WTC11 (cell line): ENCODE data around the gene NSUN2. TPM values are rescaled to one million over a fixed set of nuclear protein-coding genes. Genes with fewer than 3 reads are reported as not detected.

ENCODE experiments used
- ATAC-seq: fragments of 200-7000 bp; cut with Tn5 transposase; 2 replicates; pipeline ENCODE4 v1.10.0; 2021; ENCODE audit warnings: mild to moderate bottlenecking, moderate library complexity
- CTCF ChIA-PET: fragments of 300-600 bp; sonication (Branson Sonifier 250); formaldehyde crosslinking; loops from one replicate; lab custom pipeline; 2021; ENCODE audit warnings: antibody characterized with exemption; lab: Charles Lee
- POLR2A ChIA-PET: fragments of 350-600 bp; sonication (Branson Sonifier 250); formaldehyde crosslinking; loops from one replicate; lab custom pipeline; 2021; ENCODE audit warnings: antibody characterized with exemption; lab: Charles Lee
- DNase-seq: peaks from one replicate; pipeline ENCODE4 v3.0.0; 2021; ENCODE audit warnings: low spot score
- H3K27ac Mint-ChIP-seq: 2 replicates; pipeline ENCODE4 v1.8.0; 2021; ENCODE audit warnings: mixed read lengths
- H3K27me3 Mint-ChIP-seq: 2 replicates; pipeline ENCODE4 v1.8.0; 2021; ENCODE audit warnings: low read depth, mild to moderate bottlenecking, moderate library complexity, mixed read lengths
- H3K36me3 Mint-ChIP-seq: 2 replicates; pipeline ENCODE4 v1.8.0; 2021; ENCODE audit warnings: mixed read lengths
- H3K4me1 Mint-ChIP-seq: 2 replicates; pipeline ENCODE4 v1.8.0; 2022; ENCODE audit warnings: mixed read lengths
- H3K4me3 Mint-ChIP-seq: 2 replicates; pipeline ENCODE4 v1.8.0; 2021; ENCODE audit warnings: mild to moderate bottlenecking, moderate library complexity, mixed read lengths
- H3K9me3 Mint-ChIP-seq: 2 replicates; pipeline ENCODE4 v1.8.0; 2021; ENCODE audit warnings: mixed read lengths
- ATF3 ChIP-seq: sonication (generic); formaldehyde crosslinking; conservative IDR thresholded peaks from 2 replicates; pipeline ENCODE4 v1.8.1; 2022; ENCODE audit warnings: mild to moderate bottlenecking, missing genetic modification reagents
- CDX4 ChIP-seq: fragments of 250-450 bp; sonication (Bioruptor Pico); IDR thresholded peaks from 2 replicates; pipeline ENCODE4 v1.9.0; 2021; ENCODE audit warnings: moderate library complexity, mild to moderate bottlenecking, inconsistent platforms, borderline replicate concordance
- E2F5 ChIP-seq: sonication (generic); formaldehyde crosslinking; IDR thresholded peaks from 2 replicates; pipeline ENCODE4 v1.8.1; 2022; ENCODE audit warnings: mild to moderate bottlenecking, moderate library complexity, missing genetic modification reagents
- EMX1 ChIP-seq: fragments of 250-450 bp; sonication (Bioruptor Pico); IDR thresholded peaks from 2 replicates; pipeline ENCODE4 v1.8.0; 2021; ENCODE audit warnings: mild to moderate bottlenecking
- ETV6 ChIP-seq: sonication (generic); formaldehyde crosslinking; IDR thresholded peaks from 2 replicates; pipeline ENCODE4 v1.8.1; 2022; ENCODE audit warnings: mild to moderate bottlenecking, missing genetic modification reagents
- FOXP4 ChIP-seq: sonication (generic); formaldehyde crosslinking; IDR thresholded peaks from 2 replicates; pipeline ENCODE4 v1.8.0; 2022; ENCODE audit warnings: mild to moderate bottlenecking, missing genetic modification reagents
- GRHL2 ChIP-seq: fragments of 250-450 bp; sonication (Bioruptor Pico); IDR thresholded peaks from 2 replicates; pipeline ENCODE4 v1.8.0; 2022; ENCODE audit warnings: mild to moderate bottlenecking, moderate library complexity; ENCODE audit not compliant: insufficient replicate concordance, severe bottlenecking
- IRF1 ChIP-seq: sonication (generic); formaldehyde crosslinking; IDR thresholded peaks from 2 replicates; pipeline ENCODE4 v1.8.0; 2023; ENCODE audit warnings: missing genetic modification reagents
- NFE2L1 ChIP-seq: sonication (generic); formaldehyde crosslinking; IDR thresholded peaks from 2 replicates; pipeline ENCODE4 v1.8.1; 2023; ENCODE audit warnings: missing genetic modification reagents
- OVOL2 ChIP-seq: fragments of 250-450 bp; sonication (Bioruptor Pico); IDR thresholded peaks from 2 replicates; pipeline ENCODE4 v1.9.0; 2021; ENCODE audit warnings: mild to moderate bottlenecking, borderline replicate concordance
- PRRX2 ChIP-seq: fragments of 250-450 bp; sonication (Bioruptor Pico); IDR thresholded peaks from 2 replicates; pipeline ENCODE4 v1.8.0; 2021; ENCODE audit warnings: mild to moderate bottlenecking
- RORB ChIP-seq: fragments of 250-450 bp; sonication (Bioruptor Pico); IDR thresholded peaks from 2 replicates; pipeline ENCODE4 v1.9.0; 2021; ENCODE audit warnings: mild to moderate bottlenecking
- STAT6 ChIP-seq: sonication (generic); formaldehyde crosslinking; conservative IDR thresholded peaks from 2 replicates; pipeline ENCODE4 v1.8.1; 2023; ENCODE audit warnings: mild to moderate bottlenecking, low read depth, missing genetic modification reagents, moderate library complexity
- ZBTB43 ChIP-seq: sonication (generic); formaldehyde crosslinking; IDR thresholded peaks from 2 replicates; pipeline ENCODE4 v1.8.1; 2023; ENCODE audit warnings: mild to moderate bottlenecking, missing genetic modification reagents
- ZMAT4 ChIP-seq: fragments of 250-450 bp; sonication (Bioruptor Pico); IDR thresholded peaks from 2 replicates; pipeline ENCODE4 v1.9.0; 2021; ENCODE audit warnings: mild to moderate bottlenecking
- ZNF121 ChIP-seq: sonication (generic); formaldehyde crosslinking; IDR thresholded peaks from 2 replicates; pipeline ENCODE4 v1.8.0; 2023; ENCODE audit warnings: missing genetic modification reagents
- ZNF317 ChIP-seq: sonication (generic); formaldehyde crosslinking; IDR thresholded peaks from 2 replicates; pipeline ENCODE4 v1.8.1; 2023; ENCODE audit warnings: low read depth, mild to moderate bottlenecking, moderate library complexity, missing genetic modification reagents, borderline replicate concordance
- ZNF416 ChIP-seq: fragments of 250-450 bp; sonication (Bioruptor Pico); IDR thresholded peaks from 2 replicates; pipeline ENCODE4 v1.9.0; 2021; ENCODE audit warnings: mild to moderate bottlenecking, inconsistent platforms
- total RNA-seq: library from RNA; stranded (reverse); gene quantifications from 3 replicates; pipeline ENCODE4 v1.2.3, GENCODE V29; 2021

The NSUN2 gene
- total RNA-seq, 1 experiment from 2014 or later, result 88.4 TPM

GRCh38 chr5:6608016-6608415, 24.8 kb downstream of the NSUN2 start:
- Mint-ChIP-seq H3K4me3 (no peak overlapping the region), H3K27me3 (no peaks in the 10 kb centered on the region)

GRCh38 chr5:6607559-6607936, 25.3 kb downstream of the NSUN2 start:
- ATAC-seq (no peak), DNase-seq (no peak)
- Mint-ChIP-seq H3K9me3 (no peaks in the 10 kb centered on the region), H3K27ac (no peak overlapping the region), H3K4me3 (no peak overlapping the region), H3K27me3 (no peaks in the 10 kb centered on the region), H3K4me1 (no peaks in the 10 kb centered on the region), H3K36me3 (peaks cover 89% of the 10 kb centered on the region)
- ChIA-PET CTCF (no interaction called here), POLR2A (no interaction called here)
- no peak for TF ChIP-seq ZBTB43 (CRISPR knock-in tag)
- no peak for TF ChIP-seq ETV6 (CRISPR knock-in tag)
- no peak for TF ChIP-seq E2F5 (CRISPR knock-in tag)
- TF ChIP-seq PRRX2 (CRISPR knock-in tag), result no peak
- no peak for TF ChIP-seq ZNF121
- no peak for TF ChIP-seq NFE2L1 (CRISPR knock-in tag)
- TF ChIP-seq IRF1, result no peak
- no peak for TF ChIP-seq ZNF416 (CRISPR knock-in tag)
- no peak for TF ChIP-seq RORB (CRISPR knock-in tag)
- no peak for TF ChIP-seq CDX4 (CRISPR knock-in tag)

More at GRCh38 chr5:6608016-6608415, 24.8 kb downstream of the NSUN2 start:
- no peak for DNase-seq
- POLR2A ChIA-PET, result no interaction called here
- Mint-ChIP-seq H3K9me3 (no peaks in the 10 kb centered on the region), H3K27ac (no peak overlapping the region), H3K4me1 (no peaks in the 10 kb centered on the region), H3K36me3 (peaks cover 88% of the 10 kb centered on the region)
- no peak for ATAC-seq
- no peak for TF ChIP-seq OVOL2
- TF ChIP-seq E2F5 (CRISPR knock-in tag), result no peak
- TF ChIP-seq ZMAT4, result no peak
- TF ChIP-seq ATF3 (CRISPR knock-in tag), result no peak
- no peak for TF ChIP-seq ZNF416 (CRISPR knock-in tag)
- TF ChIP-seq ETV6 (CRISPR knock-in tag), result no peak
- TF ChIP-seq GRHL2 (CRISPR knock-in tag), result no peak
- no peak for TF ChIP-seq ZNF317 (CRISPR knock-in tag)
- no peak for TF ChIP-seq EMX1 (CRISPR knock-in tag)
- no peak for TF ChIP-seq RORB (CRISPR knock-in tag)
- no peak for TF ChIP-seq FOXP4 (CRISPR knock-in tag)
- no peak for TF ChIP-seq STAT6 (CRISPR knock-in tag)
- CTCF ChIA-PET, result no interaction called here
